Transverse colon (tissue), 3 donors: ENCODE results near the gene PHOX2B.

Source experiments
- CTCF ChIP-seq, 5 experiments: fragments of 200-600 bp in 3 of 5; fragments of 450-650 bp in 2 of 5; sonication (generic) in 3 of 5; IDR thresholded peaks; 1 replicate in 2 of 5; 2 replicates in 3 of 5; pipeline ENCODE4 v1.5.1; 2016 to 2017; ENCODE audit warnings: antibody characterized with exemption in 5 of 5, inconsistent platforms in 3 of 5, mild to moderate bottlenecking in 2 of 5, moderate library complexity in 1 of 5
- POLR2A ChIP-seq: fragments of 450-650 bp; IDR thresholded peaks from one replicate; pipeline ENCODE4 v1.6.1; 2016; ENCODE audit warnings: antibody characterized with exemption, mild to moderate bottlenecking, moderate library complexity

- TF ChIP-seq CTCF (IDR thresholded peaks at IDR 0.05) (no peak), POLR2A (no peak)
Measured at GRCh38 chr4:41749631-41750039, 1.1 kb upstream of the PHOX2B start.
